Retina (tissue), 1 donor: ENCODE results near the gene ACAA1.
"Not testable (repeated sequence)": the region's sequence is repeated elsewhere in the genome, so short reads cannot be mapped to it uniquely, and the experiment has no call there.

Experiments used
- DNase-seq: peaks from one replicate; pipeline ENCODE4 v3.0.0-alpha.2; 2016

Gene ACAA1

DNA sequence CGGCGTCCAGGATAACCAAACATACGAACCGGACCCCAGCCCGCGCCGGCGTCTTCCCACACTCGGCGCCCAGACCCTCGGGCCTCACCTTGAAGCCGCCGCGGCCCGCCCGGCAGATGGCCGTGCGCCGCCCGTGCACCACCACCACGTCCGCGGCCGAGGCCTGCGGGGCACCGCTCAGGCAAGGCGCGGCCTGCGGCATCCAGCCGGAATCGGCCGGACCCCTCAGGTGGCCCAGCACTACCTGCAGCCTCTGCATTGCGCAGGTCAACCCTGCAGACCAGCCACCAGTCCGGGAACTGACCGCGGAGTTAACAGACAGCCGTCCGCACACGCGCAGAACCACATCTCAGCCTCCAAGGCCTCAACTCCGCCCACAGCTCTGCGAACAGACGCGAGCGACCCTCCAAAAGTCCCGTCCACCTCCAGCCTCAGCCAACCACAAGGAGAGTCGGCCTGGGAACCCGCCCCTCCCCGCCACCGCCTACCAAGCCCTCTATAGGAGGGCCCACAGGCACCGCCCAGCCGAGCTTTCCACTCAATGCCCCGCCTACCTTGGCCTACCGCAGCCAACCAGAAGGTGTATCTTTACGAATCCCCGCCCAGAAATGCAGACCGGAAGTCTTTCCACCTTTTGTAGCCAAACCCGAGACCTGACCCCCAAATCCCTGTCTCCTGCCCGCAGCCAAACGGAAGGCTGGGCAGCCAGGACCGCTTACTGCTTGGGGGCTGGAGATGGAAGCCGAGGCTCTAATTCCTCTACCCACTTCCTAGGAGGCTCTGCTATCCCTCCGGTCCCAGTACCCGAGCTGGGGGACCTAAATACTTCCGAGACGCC is at the start of gene ACAA1:
TSS of gene ACAA1 (minus strand) at position 351 of the 838 bp plus-strand sequence. CDS start at position 259, 92 bp downstream.
- peak; percentile 97 for DNase-seq

DNA sequence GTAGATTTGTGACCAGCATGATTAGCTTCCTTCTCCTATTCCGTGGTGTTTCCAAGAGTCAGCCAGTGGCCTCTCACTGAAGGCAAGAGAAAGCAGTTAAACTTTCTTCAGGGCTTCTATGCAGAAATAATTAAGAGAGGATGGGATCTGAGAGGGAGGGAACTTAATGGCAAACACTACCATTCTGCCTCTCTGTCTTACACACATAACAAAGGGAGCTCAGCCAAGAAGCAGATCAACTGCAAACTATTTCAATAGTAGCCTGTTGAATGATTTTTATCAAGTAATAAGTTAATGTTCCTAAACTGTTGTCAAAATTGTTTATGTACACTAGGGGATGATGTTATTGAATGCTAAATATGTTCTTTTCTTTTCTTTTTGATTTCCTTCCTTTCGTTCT is 40.3 kb upstream of the ACAA1 start:
- no peak for DNase-seq

DNA sequence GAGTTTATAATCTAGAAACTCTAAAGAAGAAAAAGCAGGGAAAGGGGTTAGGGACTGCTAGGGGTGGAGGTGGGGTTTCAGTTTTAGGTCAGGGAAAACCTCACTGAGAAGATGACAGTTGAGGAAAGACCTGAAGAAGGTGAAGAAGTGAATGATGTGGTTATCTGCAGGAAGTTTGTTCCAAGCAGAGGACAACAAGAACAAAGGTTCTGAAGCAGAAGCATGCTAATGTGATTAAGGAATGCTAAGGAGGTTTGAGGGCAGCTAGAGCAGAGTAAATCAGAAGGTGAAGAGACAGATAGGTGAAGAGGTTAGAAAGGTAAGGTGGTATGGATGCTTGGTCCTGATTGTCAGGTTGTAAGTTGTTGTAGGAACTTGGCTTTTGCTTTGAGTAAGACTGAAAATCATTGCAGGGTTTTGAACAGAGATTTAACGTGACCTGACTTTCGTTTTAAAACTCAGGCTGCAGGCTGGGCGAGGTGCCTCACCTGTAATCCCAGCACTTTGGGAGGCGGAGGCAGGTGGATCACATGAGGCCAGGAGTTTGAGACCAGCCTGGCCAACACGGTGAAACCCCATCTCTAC is 37.0 kb upstream of the ACAA1 start:
- DNase-seq, result no peak

DNA sequence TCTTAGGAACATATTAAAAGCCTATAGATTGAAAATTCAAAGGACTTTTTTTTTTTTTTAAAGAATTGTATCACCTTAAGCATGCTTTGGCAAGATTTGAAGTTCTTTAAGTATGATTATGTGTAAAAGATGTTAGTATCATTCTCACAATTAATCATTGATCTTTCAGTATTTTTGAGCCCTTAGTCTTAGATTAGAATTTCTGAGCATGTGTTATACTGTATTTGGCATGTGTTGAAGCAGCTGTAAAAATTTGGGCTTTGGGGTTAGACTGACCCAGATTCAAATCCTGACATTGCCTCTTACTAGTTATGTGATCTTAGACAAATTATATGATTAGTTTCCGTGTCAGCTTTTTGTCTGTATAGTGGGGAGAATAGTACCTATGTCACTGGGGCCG is 34.7 kb upstream of the ACAA1 start:
- no peak for DNase-seq

GRCh38 chr3:38170722-38171121 is 33.8 kb upstream of the ACAA1 start:
- DNase-seq, result no peak

DNA sequence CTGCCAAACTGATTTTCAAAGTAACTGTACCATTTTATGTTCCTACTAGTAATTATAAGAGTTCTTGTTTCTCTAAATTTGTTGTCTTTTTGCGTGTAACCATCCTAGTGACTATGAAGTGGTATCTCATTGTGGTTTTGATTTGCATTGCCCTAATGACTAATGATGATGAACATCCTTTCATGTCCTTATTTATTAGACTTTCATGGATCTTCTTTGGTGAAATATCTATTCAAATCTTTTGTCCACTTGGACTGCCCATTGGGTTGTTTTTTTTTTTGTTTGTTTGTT is 32.0 kb upstream of the ACAA1 start:
- DNase-seq, result no peak

- DNase-seq, result no peak
Measured at GRCh38 chr3:38168151-38169026, 31.5 kb upstream of the ACAA1 start.

GRCh38 chr3:38167591-38167990 is 30.7 kb upstream of the ACAA1 start:
- DNase-seq, result no peak

DNA sequence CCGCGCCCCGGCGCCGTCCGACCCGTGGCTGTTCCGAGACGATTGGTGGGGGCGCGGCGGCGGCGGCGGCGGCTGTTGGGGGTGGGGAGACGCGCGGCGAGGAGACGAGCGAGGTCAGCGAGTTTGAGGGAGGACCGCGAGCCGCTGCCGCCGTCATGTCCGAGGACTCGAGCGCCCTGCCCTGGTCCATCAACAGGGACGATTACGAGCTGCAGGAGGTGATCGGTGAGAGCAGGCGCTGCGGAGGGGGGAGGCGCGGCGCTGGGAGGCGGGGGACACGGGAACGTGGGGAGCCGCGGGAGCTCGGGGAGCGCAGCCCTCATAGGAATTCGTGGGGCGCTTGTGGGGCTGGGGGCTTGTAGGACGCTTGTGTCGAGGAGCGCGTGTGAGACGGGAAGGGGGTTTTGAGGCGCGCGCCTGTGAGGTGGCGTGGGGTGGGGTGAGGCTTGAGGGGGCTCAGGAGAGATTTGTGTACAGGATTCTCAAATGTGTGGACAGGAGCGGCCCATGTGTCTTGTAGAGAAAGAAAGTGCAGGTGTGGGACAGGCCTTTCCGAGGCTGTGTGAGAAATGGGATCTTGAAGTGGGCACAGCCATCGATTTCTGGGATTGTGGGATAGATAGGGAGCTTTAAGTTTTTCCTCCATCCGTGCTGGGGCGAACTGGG is 28.9 kb upstream of the ACAA1 start:
- peak; percentile 55 for DNase-seq

- peak; percentile 100 for DNase-seq
Measured at GRCh38 chr3:38164952-38165721, 28.2 kb upstream of the ACAA1 start, which contains the start of gene OXSR1. Gene OXSR1, plus strand, starts transcription at chr3:38165537. Its CDS starts 340 bp downstream, at chr3:38165877.

GRCh38 chr3:38164643-38164951 is 27.7 kb upstream of the ACAA1 start:
- no peak for DNase-seq

DNA sequence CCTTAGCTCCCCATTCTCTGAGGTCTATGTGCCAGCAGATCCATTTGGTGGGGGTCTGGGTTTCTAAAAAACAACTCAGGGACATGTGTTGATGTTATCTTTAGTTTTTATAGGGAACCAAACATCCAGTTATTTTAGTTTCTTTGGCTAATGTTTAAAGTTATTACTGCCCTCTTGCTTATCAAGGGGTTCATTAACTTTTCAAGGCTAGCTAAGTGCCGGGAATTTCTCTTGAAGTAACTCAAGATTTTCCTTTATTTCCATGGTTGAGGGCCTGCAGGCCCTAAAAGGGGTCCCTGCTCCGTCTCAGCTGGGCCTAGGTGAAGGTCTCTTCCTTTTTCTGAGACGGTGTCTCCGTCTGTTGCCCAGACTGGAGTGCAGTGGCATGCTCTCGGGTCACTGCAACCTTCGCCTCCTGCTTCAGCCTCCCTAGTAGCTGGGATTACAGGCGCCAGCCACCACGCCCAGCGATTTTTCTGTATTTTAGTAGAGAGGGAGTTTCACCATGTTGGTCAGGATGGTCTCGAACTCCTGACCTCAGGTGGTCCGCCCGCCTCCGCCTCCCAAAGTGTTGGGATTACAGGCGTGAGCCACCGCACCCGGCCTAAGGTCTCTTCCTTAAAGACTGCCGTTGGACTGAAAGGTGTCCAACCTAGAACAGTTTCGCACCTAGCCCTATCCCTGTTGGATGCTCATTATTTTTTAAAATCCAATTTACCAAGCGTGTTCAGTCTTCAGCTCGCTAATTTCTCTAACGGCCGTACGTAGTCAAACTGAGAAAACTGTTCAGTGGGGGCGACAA is 27.1 kb upstream of the ACAA1 start:
- DNase-seq, result no peak

- no peak for DNase-seq
Measured at GRCh38 chr3:38163117-38163840, 26.4 kb upstream of the ACAA1 start.

DNA sequence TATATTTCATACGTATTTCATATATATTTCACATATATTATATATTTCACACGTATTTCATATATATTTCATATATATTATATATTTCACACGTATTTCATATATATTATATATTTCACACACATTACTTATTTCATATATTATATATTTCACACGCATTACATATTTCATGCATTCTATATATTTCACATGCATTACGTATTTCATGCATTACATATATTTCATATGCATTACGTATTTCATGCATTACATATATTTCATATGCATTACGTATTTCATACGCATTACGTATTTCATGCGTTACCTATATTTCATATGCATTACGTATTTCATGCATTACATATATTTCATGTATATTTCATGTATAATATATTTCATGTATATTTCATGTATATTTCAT is 23.8 kb upstream of the ACAA1 start:
- DNase-seq, result not testable (repeated sequence)

GRCh38 chr3:38158472-38158871 is 21.5 kb upstream of the ACAA1 start:
- no peak for DNase-seq

GRCh38 chr3:38157595-38157994 is 20.7 kb upstream of the ACAA1 start:
- DNase-seq, result no peak

GRCh38 chr3:38157117-38157516 is 20.2 kb upstream of the ACAA1 start:
- no peak for DNase-seq

DNA sequence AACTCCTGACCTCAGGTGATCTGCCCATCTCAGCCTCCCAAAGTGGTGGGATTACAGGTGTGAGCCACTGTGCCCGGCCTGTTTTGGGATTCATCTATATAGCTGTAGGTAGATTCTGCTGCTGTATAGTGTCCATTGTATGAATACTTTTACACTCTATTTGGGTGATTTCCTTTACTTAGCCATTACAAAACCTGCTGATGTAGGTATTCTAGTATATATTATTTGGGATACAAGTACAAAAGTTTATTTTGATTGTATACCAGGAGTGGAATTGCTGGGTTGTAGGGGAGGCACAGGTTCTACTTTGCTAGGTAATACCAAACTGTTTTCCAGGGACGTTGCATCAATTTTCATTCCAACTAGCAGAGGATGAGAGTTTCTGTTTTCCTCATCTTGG is 18.9 kb upstream of the ACAA1 start:
- no peak for DNase-seq

- DNase-seq, result no peak
Measured at GRCh38 chr3:38154625-38155255, 17.8 kb upstream of the ACAA1 start.

GRCh38 chr3:38154033-38154494 is 17.1 kb upstream of the ACAA1 start:
- no peak for DNase-seq
